Posterior vena cava (tissue), 2 donors: ENCODE results near the gene CABCOCO1. TPM values are rescaled to one million over a fixed set of nuclear protein-coding genes. Genes with fewer than 3 reads are reported as not detected.

Source experiments
- DNase-seq: peaks from one replicate; pipeline ENCODE4 v3.0.0-alpha.2; 2020; ENCODE audit warnings: low spot score
- intact Hi-C, 2 donors: fragments of 100-400 bp; cut with DNase I; formaldehyde crosslinking; loops; one replicate each; pipeline versions ENCODE4 v1.14.1 to v1.14.2; 2022 to 2023
- long read RNA-seq, 2 donors: library from polyadenylated mRNA; unstranded; transcript quantifications; one replicate each; pipeline ENCODE4 v2.0.0, GENCODE V29; 2020 to 2021
- total RNA-seq, 2 donors: library from RNA; stranded (reverse); fragmentation: NEBNext Ultra II Directional; extraction: Animal tissue kit (Norgen Biotek cat#: 25700); gene quantifications; one replicate each; pipeline ENCODE4 v1.2.1, GENCODE V29; 2021
- donor health status: DM: yes; HTN: yes; CAD: no.
- donor health status: DM: yes; HTN: yes; CAD: no.

Gene CABCOCO1
- total RNA-seq = 1 to 10 TPM; 1.4 TPM
- long read RNA-seq, donor 1 = 0 reads
- long read RNA-seq, donor 2, partial matches to known transcripts = 0 of 1 reads
- long read RNA-seq, donor 2, other reads (novel, unspliced or antisense) = 1 of 1 reads

GRCh38 chr10:61662794-61663259 is at the start of gene CABCOCO1:
Gene CABCOCO1, plus strand, starts transcription at chr10:61662929. Its CDS starts 44 bp downstream, at chr10:61662973.
- peak; percentile 88 for DNase-seq
- intact Hi-C loops = no loop called here

- no peak for DNase-seq
- intact Hi-C loops = no loop called here
Measured at GRCh38 chr10:61613665-61614064, 49.1 kb upstream of the CABCOCO1 start.

DNA sequence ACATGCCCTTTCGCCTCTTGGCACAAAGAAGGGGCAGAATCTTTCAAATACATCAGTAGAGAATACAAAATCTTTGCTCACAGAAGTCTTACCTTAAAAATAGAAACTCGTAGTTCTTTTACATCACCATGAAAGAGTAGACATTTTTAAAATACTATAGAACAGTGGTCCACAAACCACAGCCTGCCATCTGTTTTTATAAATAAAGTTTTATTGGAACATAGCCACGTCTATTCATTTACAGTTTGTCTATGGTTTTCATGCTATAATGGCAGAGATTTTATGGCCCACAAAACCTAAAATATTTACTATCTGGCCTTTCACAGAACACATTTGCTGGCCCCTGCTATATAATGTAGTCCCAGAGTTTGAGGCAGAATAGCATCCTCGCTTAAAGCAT is 46.1 kb upstream of the CABCOCO1 start:
- intact Hi-C loops = no loop called here
- DNase-seq = no peak

DNA sequence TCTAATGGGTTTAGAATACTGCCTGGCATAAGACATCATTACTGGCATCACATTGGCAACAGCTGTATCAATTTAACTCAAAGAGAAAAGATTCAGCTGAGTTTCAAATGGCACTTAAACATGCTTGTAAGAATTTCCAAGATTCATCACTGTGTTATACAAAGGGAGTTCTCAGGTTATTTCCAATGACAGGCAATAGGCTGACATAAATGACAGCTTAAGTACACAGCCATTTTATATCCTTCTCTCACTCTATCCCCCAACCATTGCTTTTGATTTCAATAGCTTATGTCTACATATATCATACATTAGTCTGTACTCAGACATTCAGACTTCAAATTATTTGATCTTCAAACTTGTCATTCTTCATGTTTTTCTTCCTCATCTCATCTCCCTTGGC is 45.5 kb upstream of the CABCOCO1 start:
- no peak for DNase-seq
- intact Hi-C loops = no loop called here

DNA sequence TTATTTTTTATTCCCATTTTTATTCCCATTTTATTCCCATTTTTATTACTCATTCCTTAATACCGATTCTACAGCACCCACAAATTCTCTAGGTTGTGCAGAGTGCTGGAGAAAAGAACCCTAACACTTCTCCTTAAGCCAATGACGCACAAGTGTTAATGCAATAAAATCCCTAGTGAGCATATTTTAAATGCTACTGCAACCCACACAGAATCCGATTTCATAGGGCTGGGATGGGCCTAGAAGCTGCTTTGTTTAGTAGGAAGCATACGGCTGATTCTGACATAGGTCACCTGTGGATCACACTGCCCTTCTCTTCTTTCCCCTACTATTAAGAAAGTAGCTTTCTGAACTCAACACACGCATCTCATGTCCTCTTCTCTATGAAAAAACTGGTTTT is 45.1 kb upstream of the CABCOCO1 start:
- intact Hi-C loops = no loop called here
- no peak for DNase-seq

DNA sequence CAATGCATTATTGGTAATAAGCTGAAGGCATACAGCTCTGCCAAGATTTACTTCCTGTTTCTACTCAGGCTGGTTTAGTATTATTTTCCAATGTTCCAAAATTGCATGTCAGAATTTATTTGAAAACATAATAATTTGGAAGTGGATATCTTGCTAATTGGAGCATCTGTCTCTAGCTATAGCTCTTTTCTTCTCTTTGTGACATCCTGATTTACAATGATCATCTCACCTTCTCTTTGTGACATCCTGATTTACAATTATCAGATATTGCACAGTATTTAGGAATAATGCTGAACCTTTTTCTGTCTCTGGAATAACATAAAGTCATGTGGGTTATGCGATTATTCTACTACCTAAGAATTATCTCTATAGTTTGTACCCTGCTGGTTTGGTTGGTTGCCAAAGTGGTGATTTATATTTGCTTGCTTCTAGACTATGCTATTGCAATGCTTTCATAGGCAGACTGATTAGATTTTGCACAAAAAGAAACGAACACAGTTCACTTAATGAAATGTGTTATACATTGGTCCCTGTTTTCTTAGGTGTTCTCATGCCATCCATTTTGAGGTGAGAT is 44.3 kb upstream of the CABCOCO1 start:
- no peak for DNase-seq
- intact Hi-C loops = no loop called here

DNA sequence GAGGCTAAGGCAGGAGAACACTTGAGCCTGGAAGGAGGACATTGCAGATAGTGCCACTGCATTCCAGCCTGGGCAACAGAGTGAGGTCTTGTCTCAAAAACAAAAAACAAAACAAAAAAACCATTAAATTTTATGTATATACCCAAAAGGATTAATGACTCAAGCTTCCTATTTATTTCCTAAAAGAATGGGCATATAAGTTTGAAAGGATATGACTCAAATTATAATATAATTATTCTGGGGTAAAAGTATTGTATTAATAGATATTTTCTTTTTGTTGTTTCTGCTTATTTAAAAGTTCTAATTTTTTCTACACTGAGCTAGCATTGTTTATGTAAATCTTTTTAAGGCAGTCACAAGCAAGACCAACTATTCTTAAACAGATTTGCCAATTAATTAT is 42.2 kb upstream of the CABCOCO1 start:
- intact Hi-C loops = no loop called here

GRCh38 chr10:61621605-61622051 is 41.1 kb upstream of the CABCOCO1 start:
- DNase-seq = no peak
- intact Hi-C loops = no loop called here

More for the DNA sequence above, 42.2 kb upstream of the CABCOCO1 start:
- DNase-seq = no peak

DNA sequence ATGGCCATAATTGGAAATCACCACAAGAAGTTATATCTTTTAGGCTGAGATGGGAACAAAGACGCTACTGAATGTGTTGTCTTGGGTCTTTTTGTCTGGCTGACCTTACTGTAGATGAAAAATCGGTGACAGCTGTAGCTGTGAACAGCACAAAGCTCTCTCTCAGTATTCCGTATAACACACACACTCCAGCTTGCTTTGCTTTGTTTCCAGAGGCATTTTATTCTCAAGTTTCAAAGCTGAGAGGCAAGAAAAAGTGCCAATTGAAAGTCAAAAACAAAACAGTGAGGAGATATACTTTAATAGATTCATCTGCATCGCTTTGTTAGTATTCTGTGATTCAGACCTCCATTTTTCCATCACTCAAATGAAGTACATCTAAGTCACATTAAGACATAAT is 39.6 kb upstream of the CABCOCO1 start:
- intact Hi-C loops = no loop called here
- DNase-seq = no peak

GRCh38 chr10:61626209-61626608 is 36.5 kb upstream of the CABCOCO1 start:
- intact Hi-C loops = loop anchor here (1.0 to 5.0 kb wide), 2 partner anchors 10 to 1584 kb away; no protein-coding TSS in a partner anchor
- no peak for DNase-seq

DNA sequence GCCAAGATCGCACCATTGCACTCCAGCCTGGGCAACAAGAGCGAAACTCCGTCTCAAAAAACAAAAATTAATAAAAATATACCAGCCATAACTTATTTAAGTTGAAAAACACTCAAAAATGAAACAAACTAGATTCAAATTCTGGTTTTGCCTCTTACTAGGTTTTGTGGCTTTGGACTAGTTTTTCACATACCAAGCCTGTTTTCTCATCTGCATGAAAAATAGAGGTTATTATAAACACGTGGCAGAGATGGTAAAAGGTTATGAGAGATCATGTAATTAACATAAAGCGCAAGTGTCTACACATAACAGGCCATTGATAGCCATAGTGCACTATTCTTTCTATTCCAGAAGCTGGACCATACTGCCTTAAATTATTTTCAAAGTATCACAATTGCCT is 35.5 kb upstream of the CABCOCO1 start:
- no peak for DNase-seq
- intact Hi-C loops = loop anchor here in 1 of 2 donors (5.0 kb wide), 1 partner anchor 1585 kb away; no protein-coding TSS in a partner anchor

GRCh38 chr10:61628151-61628874 is 34.4 kb upstream of the CABCOCO1 start:
- no peak for DNase-seq
- intact Hi-C loops = loop anchor here in 1 of 2 donors (5.0 kb wide), 1 partner anchor 1586 kb away; no protein-coding TSS in a partner anchor

DNA sequence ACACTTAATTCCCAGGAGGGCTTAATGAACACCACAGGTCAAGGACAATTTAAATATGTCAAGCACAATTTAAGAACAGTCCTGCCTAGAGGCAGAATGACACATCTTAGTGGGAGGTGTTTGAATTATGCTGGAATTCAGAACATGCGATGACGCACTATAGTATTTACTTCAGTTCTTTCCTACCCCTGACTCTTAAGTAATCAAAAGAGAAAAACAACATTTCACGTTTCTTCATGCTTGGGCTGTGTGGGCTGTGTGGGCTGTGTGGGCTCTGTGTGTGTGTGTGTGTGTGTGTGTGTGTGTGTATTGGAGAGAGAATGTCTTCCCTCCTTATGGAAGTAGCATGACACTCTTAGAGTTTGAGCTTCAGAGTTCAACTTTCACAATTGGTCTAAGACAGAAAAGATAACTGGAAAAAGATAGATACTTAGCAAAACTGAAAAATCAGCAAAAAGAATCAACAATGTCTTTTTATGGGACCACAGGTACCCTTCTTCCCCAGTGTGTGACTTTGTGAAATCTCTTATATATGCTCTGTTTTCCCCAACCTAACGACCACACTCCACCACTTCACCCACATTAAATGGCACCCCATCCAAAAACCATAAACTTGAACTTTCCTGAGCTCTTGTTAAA is 33.7 kb upstream of the CABCOCO1 start:
- intact Hi-C loops = loop anchor here in 1 of 2 donors (5.0 kb wide), 1 partner anchor 1587 kb away; no protein-coding TSS in a partner anchor
- no peak for DNase-seq

DNA sequence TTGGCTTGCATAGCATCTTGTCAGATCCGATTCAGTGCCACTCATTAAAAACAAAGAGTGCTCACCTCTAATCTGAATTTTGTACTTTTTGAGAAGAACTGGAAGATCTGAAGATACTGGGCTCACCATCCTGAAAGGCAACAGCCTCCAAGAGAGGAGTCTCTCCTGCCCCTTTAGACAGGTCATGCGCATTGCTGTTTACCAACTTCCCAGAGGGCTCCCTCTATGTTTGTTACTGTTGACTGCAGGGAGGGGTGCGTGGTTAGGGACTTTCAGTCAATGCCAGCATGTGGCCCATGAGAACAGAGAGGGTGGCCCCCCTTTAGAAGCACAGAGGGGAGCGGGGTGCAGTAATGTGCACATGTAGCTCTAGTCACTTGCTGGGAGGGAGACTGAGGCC is 33.2 kb upstream of the CABCOCO1 start:
- intact Hi-C loops = loop anchor here in 1 of 2 donors (5.0 kb wide), 1 partner anchor 1587 kb away; no protein-coding TSS in a partner anchor
- DNase-seq = no peak

GRCh38 chr10:61632057-61632670 is 30.6 kb upstream of the CABCOCO1 start:
- no peak for DNase-seq
- intact Hi-C loops = no loop called here

DNA sequence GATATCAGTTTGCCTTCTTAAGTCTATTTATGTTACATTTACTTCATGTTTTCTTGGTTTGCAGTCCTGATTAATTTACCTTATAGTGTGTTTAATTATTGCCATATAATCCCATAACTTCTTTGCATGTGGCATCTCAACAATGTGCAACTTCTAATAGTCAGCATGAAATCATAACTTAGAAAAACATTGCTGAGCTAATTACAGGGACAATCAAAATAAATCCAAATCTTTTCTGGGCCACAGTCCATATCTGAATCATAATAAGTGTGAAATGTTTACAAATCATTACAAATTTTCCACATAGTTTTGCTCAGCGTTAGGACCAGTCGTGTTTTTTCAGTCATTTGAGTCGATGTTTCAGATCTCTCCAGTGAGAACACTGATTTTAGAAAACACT is 29.1 kb upstream of the CABCOCO1 start:
- no peak for DNase-seq
- intact Hi-C loops = no loop called here

- intact Hi-C loops = no loop called here
- DNase-seq = no peak
Measured at GRCh38 chr10:61634746-61635145, 28.0 kb upstream of the CABCOCO1 start.

GRCh38 chr10:61635471-61635870 is 27.3 kb upstream of the CABCOCO1 start:
- DNase-seq = no peak
- intact Hi-C loops = no loop called here

DNA sequence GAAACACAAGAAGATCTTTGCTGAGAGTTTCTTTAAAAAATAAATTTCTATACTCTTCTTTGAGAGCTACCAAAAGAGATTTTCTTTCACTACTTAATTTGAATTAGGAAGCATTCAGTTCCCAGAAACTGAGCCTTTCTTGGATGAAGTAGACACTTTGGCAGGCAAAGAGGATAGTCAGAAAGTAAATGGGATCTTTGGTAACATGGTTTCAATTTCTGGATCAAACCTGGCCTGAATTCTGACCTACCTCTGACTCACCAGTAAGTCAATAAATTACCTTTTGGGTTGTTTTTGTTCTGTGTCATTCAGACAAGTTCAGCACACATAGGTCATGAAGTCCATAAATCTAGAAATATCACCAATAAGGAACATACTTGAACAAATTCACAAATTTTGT is 26.8 kb upstream of the CABCOCO1 start:
- intact Hi-C loops = loop anchor here in 1 of 2 donors (1.0 kb wide), 1 partner anchor 10 kb away; no protein-coding TSS in a partner anchor
- DNase-seq = no peak
